Stimulated activated CD8-positive, alpha-beta memory T cell treated with anti-CD3 and anti-CD28 coated beads, Interleukin-15, amount 100 ng/mL, for 24 hours (primary cell): ENCODE measurements around the gene GTF3C1.

Experiments
- DNase-seq: peaks from one replicate; pipeline ENCODE4 v3.0.0-alpha.2; 2020; ENCODE audit warnings: low read depth

GTF3C1 gene

GRCh38 chr16:27425961-27426360, 123.8 kb downstream of the GTF3C1 start:
- no peak for DNase-seq

GRCh38 chr16:27424772-27425498, 124.8 kb downstream of the GTF3C1 start:
- DNase-seq = no peak

- no peak for DNase-seq
Measured at GRCh38 chr16:27421961-27422740, 127.6 kb downstream of the GTF3C1 start.

- no peak for DNase-seq
Measured at GRCh38 chr16:27417047-27417671, 132.6 kb downstream of the GTF3C1 start.

GRCh38 chr16:27414788-27415431, 134.8 kb downstream of the GTF3C1 start:
- no peak for DNase-seq

- no peak for DNase-seq
Measured at GRCh38 chr16:27413956-27414355, 135.8 kb downstream of the GTF3C1 start.

- DNase-seq = no peak
Measured at GRCh38 chr16:27410761-27411160, 139.0 kb downstream of the GTF3C1 start.
